PC-9 (cell line): ENCODE data around the gene CSRP1.

Experiments
- EZH2 ChIP-seq: fragments of 200-600 bp; sonication (generic); IDR thresholded peaks from 2 replicates; pipeline ENCODE4 v1.8.0; 2017; ENCODE audit warnings: antibody characterized with exemption, low read depth
- TF ChIP-seq, protein P1 (sequence below): fragments of 200-600 bp; sonication (generic); conservative IDR thresholded peaks from 2 replicates; pipeline ENCODE4 v1.6.1; 2017; ENCODE audit warnings: mixed run types, antibody characterized with exemption, mild to moderate bottlenecking, moderate library complexity

DNA sequence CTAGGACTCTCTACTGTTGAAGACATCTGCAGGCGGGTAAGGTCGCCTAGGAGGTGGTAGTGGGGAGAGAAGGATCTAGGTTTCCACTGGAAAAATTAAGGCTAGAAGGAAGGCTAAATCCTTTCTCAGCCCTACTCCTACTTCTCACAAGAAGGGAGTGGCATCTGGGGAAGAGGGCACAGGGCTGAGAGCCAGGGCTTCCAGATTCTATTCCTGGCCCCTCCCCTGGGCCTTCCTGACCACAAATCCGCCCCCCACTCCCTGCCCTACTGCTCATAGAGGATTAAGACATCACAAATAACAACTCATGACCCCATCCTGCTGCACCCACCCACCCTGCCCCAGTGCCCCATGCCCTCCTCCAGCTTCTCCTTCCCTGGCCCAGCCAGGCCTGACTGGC, 40.4 kb downstream of the CSRP1 start:
- TF ChIP-seq, protein P1, sequence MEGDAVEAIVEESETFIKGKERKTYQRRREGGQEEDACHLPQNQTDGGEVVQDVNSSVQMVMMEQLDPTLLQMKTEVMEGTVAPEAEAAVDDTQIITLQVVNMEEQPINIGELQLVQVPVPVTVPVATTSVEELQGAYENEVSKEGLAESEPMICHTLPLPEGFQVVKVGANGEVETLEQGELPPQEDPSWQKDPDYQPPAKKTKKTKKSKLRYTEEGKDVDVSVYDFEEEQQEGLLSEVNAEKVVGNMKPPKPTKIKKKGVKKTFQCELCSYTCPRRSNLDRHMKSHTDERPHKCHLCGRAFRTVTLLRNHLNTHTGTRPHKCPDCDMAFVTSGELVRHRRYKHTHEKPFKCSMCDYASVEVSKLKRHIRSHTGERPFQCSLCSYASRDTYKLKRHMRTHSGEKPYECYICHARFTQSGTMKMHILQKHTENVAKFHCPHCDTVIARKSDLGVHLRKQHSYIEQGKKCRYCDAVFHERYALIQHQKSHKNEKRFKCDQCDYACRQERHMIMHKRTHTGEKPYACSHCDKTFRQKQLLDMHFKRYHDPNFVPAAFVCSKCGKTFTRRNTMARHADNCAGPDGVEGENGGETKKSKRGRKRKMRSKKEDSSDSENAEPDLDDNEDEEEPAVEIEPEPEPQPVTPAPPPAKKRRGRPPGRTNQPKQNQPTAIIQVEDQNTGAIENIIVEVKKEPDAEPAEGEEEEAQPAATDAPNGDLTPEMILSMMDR = no peak
- no peak for TF ChIP-seq EZH2
